Mucosa of rectum (tissue), 2 donors: ENCODE results near the gene ANKRD65.

Source experiments
- H3K27ac ChIP-seq, 2 donors: one replicate each; pipeline ENCODE4 v1.7.0; 2013; ENCODE audit warnings: inconsistent platforms in 2 of 2, low read depth in 2 of 2, low read length in 2 of 2
- H3K27me3 ChIP-seq, 2 donors: one replicate each; pipeline ENCODE4 v1.7.0; 2013; ENCODE audit warnings: low read length in 2 of 2; ENCODE audit not compliant: control insufficient read depth in 2 of 2, insufficient read depth in 2 of 2
- H3K36me3 ChIP-seq, 2 donors: one replicate each; pipeline ENCODE4 v1.7.0; 2013; ENCODE audit warnings: low read length in 2 of 2; ENCODE audit not compliant: control insufficient read depth in 2 of 2, insufficient read depth in 2 of 2
- H3K4me1 ChIP-seq, 2 donors: one replicate each; pipeline ENCODE4 v1.7.0; 2013; ENCODE audit warnings: low read length in 2 of 2, mild to moderate bottlenecking in 1 of 2; ENCODE audit not compliant: control insufficient read depth in 2 of 2, insufficient read depth in 2 of 2
- H3K4me3 ChIP-seq, 2 donors: one replicate each; pipeline ENCODE4 v1.7.0; 2013; ENCODE audit warnings: low read length in 2 of 2
- H3K9ac ChIP-seq, 2 donors: one replicate each; pipeline ENCODE4 v1.7.0; 2013; ENCODE audit warnings: low read length in 2 of 2, low read depth in 1 of 2, mild to moderate bottlenecking in 1 of 2
- H3K9me3 ChIP-seq, 2 donors: one replicate each; pipeline ENCODE4 v1.7.0; 2013; ENCODE audit warnings: low read length in 2 of 2; ENCODE audit not compliant: control insufficient read depth in 2 of 2
- donor health status: healthy.
- donor health status: Normal muscosa, but diverticular disease.

Gene ANKRD65

DNA sequence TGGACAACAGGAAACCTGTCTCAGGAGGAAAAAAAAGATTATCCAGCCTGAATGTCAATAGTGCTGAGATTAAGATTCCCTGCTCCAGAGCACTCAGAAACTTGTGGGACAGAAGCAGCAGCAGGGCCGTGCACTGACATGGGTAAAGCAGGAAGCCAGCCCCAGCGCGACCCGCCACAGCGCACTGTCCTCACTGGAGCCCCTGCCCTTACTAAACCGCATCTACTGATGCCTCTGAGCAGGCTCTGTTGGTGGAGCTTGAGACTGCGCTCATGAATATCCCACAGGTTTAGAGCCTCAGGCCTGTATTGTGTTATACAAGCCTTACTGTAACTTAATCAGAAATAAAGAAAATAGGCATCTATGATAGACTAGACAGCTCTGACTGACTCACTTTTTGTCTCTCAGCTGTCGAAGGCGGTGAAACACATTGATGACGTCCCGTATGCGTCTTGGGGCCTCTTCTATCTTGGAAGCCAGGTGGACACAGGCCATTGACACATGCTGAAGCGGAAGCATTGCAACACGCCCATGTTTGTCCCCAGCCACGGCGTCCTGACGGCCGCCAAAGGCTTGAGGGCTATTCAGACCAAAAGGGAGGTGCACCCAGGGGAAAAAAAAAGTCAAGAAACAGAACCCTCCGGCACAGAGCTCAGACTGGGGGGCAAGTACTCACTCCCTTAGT, 23.1 kb downstream of the ANKRD65 start:
- no peaks in the 10 kb centered on the region for H3K27me3 ChIP-seq
- peak overlapping the region; percentile 82 to 92 for H3K4me3 ChIP-seq
- H3K9me3 ChIP-seq = no peaks in the 10 kb centered on the region
- H3K4me1 ChIP-seq = peaks cover 18 to 26% of the 10 kb centered on the region in 2 donors
- H3K27ac ChIP-seq = peak overlapping the region in 1 of 2 donors; percentile 80
- peak overlapping the region; percentile 78 to 84 for H3K9ac ChIP-seq
- H3K36me3 ChIP-seq = peaks cover 46 to 49% of the 10 kb centered on the region in 2 donors

DNA sequence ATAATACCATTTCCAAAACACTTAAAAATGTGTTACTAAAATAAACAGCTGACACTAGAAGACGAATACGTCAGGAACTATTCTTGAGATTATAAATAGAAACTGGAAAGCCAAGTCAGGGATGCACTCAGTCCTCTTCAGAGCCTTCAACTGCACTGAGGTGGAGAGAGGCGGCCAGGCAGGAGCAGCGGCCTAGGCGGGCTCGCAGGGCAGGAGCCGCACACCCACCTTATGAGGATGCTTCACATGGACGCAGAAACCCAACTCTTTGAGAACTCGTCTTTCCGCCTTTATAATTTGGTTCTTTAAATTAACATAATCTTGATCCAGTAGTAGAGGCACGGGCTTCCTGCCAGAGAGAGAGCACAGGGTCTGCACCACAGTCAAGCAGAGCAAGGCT, 25.9 kb downstream of the ANKRD65 start:
- no peaks in the 10 kb centered on the region for H3K27me3 ChIP-seq
- H3K9ac ChIP-seq = no peak overlapping the region
- peaks cover 57 to 58% of the 10 kb centered on the region in 2 donors for H3K36me3 ChIP-seq
- no peaks in the 10 kb centered on the region for H3K9me3 ChIP-seq
- no peak overlapping the region for H3K27ac ChIP-seq
- no peak overlapping the region for H3K4me3 ChIP-seq
- H3K4me1 ChIP-seq = peaks cover 12 to 16% of the 10 kb centered on the region in 2 donors

DNA sequence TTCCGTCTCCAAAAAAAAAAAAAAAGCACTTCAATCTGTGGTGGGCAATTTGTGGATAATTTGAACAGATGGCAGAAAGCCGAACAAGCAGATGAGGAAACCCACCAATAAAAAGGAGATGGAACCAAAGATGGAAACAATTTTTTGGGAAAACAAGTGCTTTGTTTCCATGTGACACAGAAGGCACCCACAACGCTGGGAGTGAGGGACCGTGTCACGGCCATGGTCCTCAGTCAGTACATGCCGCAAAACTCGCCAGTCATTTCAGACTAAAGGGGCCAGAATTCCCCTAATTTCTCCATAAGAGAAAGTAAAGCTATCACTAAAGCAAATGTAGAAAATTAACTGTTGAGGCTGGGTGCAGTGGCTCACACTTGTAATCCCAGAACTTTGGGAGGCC, 27.0 kb downstream of the ANKRD65 start:
- peaks cover 8 to 12% of the 10 kb centered on the region in 2 donors for H3K4me1 ChIP-seq

DNA sequence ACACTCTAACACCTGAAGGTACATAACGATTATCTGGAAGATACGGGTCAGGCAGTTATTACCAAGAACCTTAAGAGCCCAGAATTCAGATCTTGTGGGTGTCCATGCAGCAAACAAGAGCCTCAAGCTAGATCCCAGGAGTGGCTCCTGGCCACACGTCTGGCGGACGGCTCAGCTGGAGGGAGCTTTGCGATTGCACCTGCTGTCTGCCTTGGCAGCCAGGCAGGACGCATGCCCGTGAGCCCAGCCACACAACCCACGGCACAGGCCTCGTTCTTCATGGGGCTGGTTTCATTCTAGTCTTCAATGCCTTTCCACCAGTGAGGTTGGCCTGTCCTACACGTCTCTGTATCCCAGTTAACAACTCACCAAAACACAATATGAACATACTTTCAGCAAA, 27.6 kb downstream of the ANKRD65 start:
- H3K4me3 ChIP-seq = no peak overlapping the region
- H3K27ac ChIP-seq = no peak overlapping the region
- H3K9ac ChIP-seq = no peak overlapping the region
- H3K36me3 ChIP-seq = peaks cover 67 to 69% of the 10 kb centered on the region in 2 donors
- H3K9me3 ChIP-seq = no peaks in the 10 kb centered on the region
- no peaks in the 10 kb centered on the region for H3K27me3 ChIP-seq
- peaks cover 8 to 11% of the 10 kb centered on the region in 2 donors for H3K4me1 ChIP-seq

More for the DNA sequence above, 27.0 kb downstream of the ANKRD65 start:
- Histone ChIP-seq H3K27ac (no peak overlapping the region), H3K27me3 (no peaks in the 10 kb centered on the region), H3K4me3 (no peak overlapping the region), H3K9me3 (no peaks in the 10 kb centered on the region), H3K36me3 (peaks cover 66 to 67% of the 10 kb centered on the region in 2 donors), H3K9ac (no peak overlapping the region)

DNA sequence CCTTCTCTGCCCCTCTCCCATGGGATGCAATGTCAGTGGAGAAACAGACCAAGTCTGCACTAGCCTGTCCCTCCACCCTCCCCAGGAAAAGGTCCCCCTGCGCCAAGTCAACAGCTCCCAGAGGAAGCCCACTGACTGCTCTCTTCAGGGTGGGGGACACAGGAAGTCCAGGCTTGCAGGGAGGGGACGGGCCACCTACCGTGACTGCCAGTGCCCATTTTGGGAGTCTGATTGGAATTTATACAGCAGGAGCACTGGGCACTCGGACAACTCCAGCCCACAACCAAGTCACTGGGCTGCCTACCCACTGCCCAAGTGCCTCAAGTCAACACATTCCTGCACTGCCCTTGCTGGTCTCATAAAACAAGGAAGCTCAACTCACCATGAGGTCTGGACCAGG, 28.1 kb downstream of the ANKRD65 start:
- H3K27me3 ChIP-seq = no peaks in the 10 kb centered on the region
- no peak overlapping the region for H3K27ac ChIP-seq
- peaks cover 70 to 74% of the 10 kb centered on the region in 2 donors for H3K36me3 ChIP-seq
- peaks cover 4 to 6% of the 10 kb centered on the region in 2 donors for H3K4me1 ChIP-seq
- no peak overlapping the region for H3K9ac ChIP-seq
- no peak overlapping the region for H3K4me3 ChIP-seq
- H3K9me3 ChIP-seq = no peaks in the 10 kb centered on the region

DNA sequence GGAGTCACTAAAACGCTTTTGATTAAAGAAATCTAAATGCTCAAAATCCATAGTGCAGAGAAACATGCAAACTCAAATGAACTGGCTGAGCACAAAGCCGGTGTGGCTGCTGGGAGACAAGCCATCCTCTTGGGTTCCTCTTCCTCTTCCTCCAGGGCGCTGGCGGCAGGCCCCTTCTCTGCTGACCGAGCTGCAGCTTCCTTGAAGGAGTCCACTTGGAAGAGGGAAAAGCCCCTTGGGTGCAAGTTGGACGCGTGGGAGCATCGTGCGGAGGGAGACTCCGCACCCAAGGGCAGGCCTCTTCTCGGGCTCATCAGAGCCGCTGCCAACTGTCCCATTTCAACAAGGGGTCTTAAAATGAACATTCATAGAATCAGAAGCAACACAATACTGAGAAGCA, 29.9 kb downstream of the ANKRD65 start:
- H3K4me3 ChIP-seq = no peak overlapping the region
- no peaks in the 10 kb centered on the region for H3K9me3 ChIP-seq
- no peak overlapping the region for H3K27ac ChIP-seq
- H3K36me3 ChIP-seq = peaks cover 76 to 84% of the 10 kb centered on the region in 2 donors
- no peaks in the 10 kb centered on the region for H3K27me3 ChIP-seq
- H3K4me1 ChIP-seq = no peaks in the 10 kb centered on the region
- no peak overlapping the region for H3K9ac ChIP-seq

DNA sequence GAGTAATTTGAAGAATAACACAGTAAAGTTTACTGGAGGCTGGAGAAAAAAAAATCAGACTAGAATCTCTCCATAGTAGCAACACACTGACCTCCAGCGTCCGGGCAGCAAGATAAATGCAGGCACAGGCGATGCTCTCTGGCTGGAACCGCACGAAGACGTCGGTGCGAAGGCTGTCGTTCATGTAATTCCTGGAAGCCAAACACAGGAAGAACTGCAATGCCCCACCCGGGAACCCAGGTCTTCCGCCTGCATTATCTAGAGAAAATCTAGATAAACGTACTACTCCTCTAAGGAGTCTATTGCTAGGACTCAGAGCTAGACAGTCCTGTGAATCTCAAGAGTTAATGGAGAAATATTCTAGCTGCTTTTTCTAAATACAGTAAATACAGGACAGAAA, 30.4 kb downstream of the ANKRD65 start:
- H3K27ac ChIP-seq = no peak overlapping the region
- no peaks in the 10 kb centered on the region for H3K4me1 ChIP-seq

DNA sequence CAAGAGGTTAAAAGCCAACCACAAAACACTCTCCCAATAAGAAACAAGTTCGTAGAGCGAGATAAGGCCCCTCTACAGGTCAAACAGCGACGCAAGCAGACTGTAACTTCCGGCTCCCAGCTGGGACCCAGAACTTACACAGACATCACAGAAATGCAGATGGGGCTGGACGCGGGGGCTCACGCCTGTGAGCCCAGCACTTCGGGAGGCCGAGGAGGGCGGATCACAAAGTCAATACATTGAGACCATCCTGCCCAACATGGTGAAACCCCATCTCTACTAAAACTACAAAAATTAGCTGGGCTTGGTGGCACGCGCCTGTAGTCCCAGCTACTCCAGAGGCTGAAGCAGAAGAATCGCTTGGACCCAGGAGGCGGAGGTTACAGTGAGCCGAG, 33.0 kb downstream of the ANKRD65 start:
- Histone ChIP-seq H3K9ac (no peak overlapping the region), H3K27me3 (no peaks in the 10 kb centered on the region), H3K4me3 (no peak overlapping the region), H3K4me1 (no peaks in the 10 kb centered on the region), H3K9me3 (no peaks in the 10 kb centered on the region), H3K36me3 (peaks cover 61 to 69% of the 10 kb centered on the region in 2 donors), H3K27ac (no peak overlapping the region)

More for the DNA sequence above, 30.4 kb downstream of the ANKRD65 start:
- Histone ChIP-seq H3K9ac (no peak overlapping the region), H3K9me3 (no peaks in the 10 kb centered on the region), H3K36me3 (peaks cover 82 to 88% of the 10 kb centered on the region in 2 donors), H3K27me3 (no peaks in the 10 kb centered on the region), H3K4me3 (no peak overlapping the region)

DNA sequence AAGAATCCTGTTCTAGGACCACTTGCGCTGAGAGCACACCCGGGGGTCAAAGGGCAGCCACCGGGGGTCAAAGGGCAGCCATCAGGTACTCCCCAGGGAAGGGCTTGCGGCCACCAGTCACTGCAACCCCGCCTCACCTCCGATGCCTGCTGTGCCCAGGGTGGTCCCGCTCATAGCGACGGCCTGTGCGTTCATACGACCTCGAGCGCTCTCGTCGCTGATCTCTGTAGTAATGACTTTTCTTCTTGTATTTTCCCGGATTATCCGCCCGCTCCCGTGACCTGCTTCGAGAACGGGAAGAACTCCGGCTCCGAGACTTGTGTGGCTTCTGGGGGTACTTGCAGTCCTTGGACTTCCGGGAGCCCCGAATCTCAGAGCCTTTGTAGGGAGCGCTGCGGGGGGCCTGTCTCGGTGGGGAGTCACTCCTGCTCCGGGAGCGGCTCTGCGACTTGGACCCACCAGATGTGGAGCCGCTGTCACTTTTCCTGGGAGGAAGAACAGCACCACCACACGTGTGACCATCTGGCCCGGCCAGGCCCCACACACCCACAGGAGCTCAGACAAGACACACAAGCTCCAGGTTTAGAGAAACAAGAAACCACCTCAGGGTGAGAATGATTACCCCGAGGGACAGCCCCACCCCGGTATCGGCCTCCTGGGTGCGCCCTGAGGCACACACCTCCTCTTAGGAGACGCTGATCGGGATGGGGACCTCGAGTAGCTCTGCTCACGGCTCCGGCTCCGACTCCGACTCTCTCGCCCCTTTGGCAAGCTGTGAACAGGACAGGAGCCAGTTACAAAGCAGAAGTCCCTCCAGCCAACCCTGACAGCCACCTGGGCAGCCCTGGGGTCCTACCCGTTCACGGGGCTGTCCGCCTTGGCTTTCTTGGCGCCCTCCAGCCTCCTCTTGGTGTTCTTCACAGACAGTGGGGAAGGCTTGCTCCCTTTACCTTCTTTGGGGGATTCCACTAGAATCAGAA, 33.7 kb downstream of the ANKRD65 start:
- no peak overlapping the region for H3K4me3 ChIP-seq
- H3K9me3 ChIP-seq = no peaks in the 10 kb centered on the region
- H3K4me1 ChIP-seq = no peaks in the 10 kb centered on the region
- no peak overlapping the region for H3K27ac ChIP-seq
- H3K36me3 ChIP-seq = peaks cover 54 to 62% of the 10 kb centered on the region in 2 donors
- H3K27me3 ChIP-seq = no peaks in the 10 kb centered on the region
- no peak overlapping the region for H3K9ac ChIP-seq

DNA sequence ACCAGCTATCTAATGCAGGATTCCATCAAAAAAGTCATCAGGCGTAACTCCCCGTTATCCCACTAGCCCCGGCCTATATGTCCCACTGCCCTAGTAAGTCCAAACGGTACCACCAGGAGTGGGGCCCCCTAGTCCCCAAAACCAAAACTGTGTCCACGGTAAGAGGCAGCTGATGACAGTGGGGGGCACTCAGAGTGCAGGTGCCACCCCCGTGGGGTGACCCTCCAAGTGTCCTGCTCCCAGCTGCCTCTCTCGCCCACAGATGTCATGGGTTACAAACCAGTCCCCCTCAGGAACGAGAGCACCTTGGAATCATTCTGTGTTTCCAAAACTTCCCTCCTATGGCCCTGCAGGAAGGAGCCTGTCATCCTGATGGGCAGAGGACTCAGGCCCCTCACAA, 35.1 kb downstream of the ANKRD65 start:
- H3K9ac ChIP-seq = no peak overlapping the region
- H3K27ac ChIP-seq = no peak overlapping the region
- no peak overlapping the region for H3K4me3 ChIP-seq
- H3K4me1 ChIP-seq = no peaks in the 10 kb centered on the region
- peaks cover 42 to 55% of the 10 kb centered on the region in 2 donors for H3K36me3 ChIP-seq
- H3K27me3 ChIP-seq = no peaks in the 10 kb centered on the region
- H3K9me3 ChIP-seq = no peaks in the 10 kb centered on the region
